ENCODE results near the gene RPL5. TPM values are rescaled to one million over a fixed set of nuclear protein-coding genes. Genes with fewer than 3 reads are reported as not detected.

RPL5 gene
- total RNA-seq, 2 donors from 2014 or later, result 792 to 927 TPM

DNA sequence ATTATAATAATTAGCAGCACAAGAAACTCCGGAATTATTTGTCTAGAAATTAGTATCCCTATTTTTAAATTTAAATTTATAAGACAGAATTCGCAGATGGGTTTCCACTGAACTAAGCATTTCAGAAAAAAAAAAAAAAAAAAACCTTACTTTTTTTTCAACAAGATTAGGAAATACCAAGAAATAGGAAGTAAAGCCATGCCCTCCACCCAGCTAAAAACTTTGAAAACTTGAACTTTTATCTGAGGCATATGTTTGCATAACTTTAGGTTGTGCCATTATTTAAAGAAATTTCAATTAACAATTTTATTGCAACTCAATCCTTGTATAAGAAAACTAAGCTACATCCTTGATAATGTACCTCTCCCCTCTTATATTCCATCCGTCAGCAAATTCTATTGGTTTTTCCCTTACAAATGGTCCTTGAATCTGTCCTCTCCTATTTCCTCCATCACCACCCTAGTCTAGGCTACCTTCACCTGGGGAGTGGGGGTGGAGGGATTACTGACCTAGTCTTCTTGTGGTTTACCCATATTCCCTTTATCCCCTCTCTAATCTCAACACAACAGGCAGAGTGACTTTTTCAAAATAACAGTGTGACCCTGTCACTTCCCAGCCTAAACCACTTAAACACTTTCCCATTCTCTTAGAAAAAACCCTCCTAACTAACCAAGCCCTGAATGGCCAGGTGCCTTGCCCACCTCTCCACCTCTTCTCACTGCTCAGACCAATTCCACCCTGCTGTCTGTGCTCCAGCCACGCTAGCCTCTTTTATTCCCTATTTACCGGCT is 45.5 kb upstream of the RPL5 start:
- no peak for ATAC-seq (ENCODE audit: insufficient number of reproducible peaks, low FRiP score, low read depth)
- Histone ChIP-seq H3K27me3 (replicated peaks; ENCODE audit: insufficient read depth) (no peaks in the 10 kb centered on the region), H3K4me3 (peak overlapping the region; percentile 89), H3K27ac (peak overlapping the region; percentile 98 to 99), H3K9me3 (no peaks in the 10 kb centered on the region), H3K36me3 (no peaks in the 10 kb centered on the region), H3K4me1 (ENCODE audit: control insufficient read depth in 1 of 2, low read depth in 2 of 2) (peaks cover 8 to 15% of the 10 kb centered on the region in 2 donors)
- TF ChIP-seq CTCF (IDR thresholded peaks at IDR 0.05), result no peak
- no peak for DNase-seq (ENCODE audit: low spot score)

DNA sequence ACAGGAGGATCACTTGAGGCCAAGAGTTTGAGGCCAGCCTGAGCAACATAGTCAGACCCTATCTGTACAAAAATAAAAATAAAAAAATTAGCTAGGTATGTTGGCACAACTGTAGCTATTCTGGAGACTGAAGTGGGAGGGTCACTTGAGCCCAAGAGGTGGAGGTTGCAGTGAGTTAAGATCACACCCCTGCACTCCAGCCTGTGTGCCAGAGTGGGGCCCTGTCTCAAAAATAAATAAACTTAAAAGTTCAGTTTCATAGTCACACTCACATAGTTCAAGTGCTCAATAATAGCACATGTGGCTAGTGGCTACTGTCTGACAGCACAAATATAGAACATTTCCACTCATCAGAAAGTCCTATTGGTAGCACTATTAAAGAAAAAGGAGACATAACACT is 41.8 kb upstream of the RPL5 start:
- H3K4me1 ChIP-seq (ENCODE audit: control insufficient read depth in 1 of 2, low read depth in 2 of 2), result no peaks in the 10 kb centered on the region
- H3K27me3 ChIP-seq (replicated peaks; ENCODE audit: insufficient read depth), result no peaks in the 10 kb centered on the region
- no peak for DNase-seq (ENCODE audit: low spot score)
- ATAC-seq (ENCODE audit: insufficient number of reproducible peaks, low FRiP score, low read depth), result no peak
- no peaks in the 10 kb centered on the region for H3K9me3 ChIP-seq
- H3K36me3 ChIP-seq, result no peaks in the 10 kb centered on the region
- no peak overlapping the region for H3K4me3 ChIP-seq
- no peak for TF ChIP-seq CTCF (IDR thresholded peaks at IDR 0.05)
- H3K27ac ChIP-seq, result no peak overlapping the region

GRCh38 chr1:92790867-92791266 is 41.0 kb upstream of the RPL5 start:
- H3K4me1 ChIP-seq (ENCODE audit: control insufficient read depth in 1 of 2, low read depth in 2 of 2), result peaks cover 0 to 4% of the 10 kb centered on the region in 2 donors
- H3K36me3 ChIP-seq, result no peaks in the 10 kb centered on the region
- ATAC-seq (ENCODE audit: insufficient number of reproducible peaks, low FRiP score, low read depth), result no peak
- H3K27me3 ChIP-seq (replicated peaks; ENCODE audit: insufficient read depth), result no peaks in the 10 kb centered on the region
- H3K27ac ChIP-seq, result no peak overlapping the region
- no peak for TF ChIP-seq CTCF (IDR thresholded peaks at IDR 0.05)
- H3K9me3 ChIP-seq, result no peaks in the 10 kb centered on the region
- no peak for DNase-seq (ENCODE audit: low spot score)
- H3K4me3 ChIP-seq, result no peak overlapping the region

DNA sequence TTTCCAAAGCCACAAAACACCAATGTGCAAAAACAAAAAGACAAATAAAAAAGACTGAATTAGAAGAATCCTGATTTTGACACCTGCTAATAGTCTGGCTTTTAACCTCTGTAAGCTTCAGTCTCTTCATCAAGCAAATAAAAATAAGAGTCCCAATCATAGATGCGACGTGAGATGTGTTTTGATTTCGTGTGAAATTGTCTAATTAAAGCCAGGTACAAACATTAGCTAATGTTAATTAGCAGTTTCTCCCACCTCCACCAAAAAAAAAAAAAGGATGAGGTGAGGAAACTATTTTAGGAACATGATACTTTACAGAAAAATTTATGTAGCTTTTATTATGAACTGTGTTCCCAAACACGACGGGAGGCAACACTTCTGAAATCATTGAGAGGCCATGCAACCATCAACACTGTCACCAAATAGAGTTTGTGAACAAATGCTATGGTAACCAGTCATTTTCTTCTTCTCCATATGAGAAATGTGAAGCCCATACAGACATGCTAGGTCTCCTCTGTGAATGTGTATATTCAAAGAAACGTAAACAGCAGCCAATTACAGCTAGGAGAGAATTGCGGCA is 40.3 kb upstream of the RPL5 start:
- Histone ChIP-seq H3K36me3 (no peaks in the 10 kb centered on the region), H3K27ac (no peak overlapping the region), H3K27me3 (replicated peaks; ENCODE audit: insufficient read depth) (no peaks in the 10 kb centered on the region), H3K9me3 (no peaks in the 10 kb centered on the region), H3K4me3 (no peak overlapping the region), H3K4me1 (ENCODE audit: control insufficient read depth in 1 of 2, low read depth in 2 of 2) (peaks cover 0 to 4% of the 10 kb centered on the region in 2 donors)
- ATAC-seq (ENCODE audit: insufficient number of reproducible peaks, low FRiP score, low read depth), result no peak
- TF ChIP-seq CTCF (IDR thresholded peaks at IDR 0.05), result no peak
- no peak for DNase-seq (ENCODE audit: low spot score)

- Histone ChIP-seq H3K36me3 (no peaks in the 10 kb centered on the region), H3K4me3 (no peak overlapping the region), H3K27me3 (replicated peaks; ENCODE audit: insufficient read depth) (no peaks in the 10 kb centered on the region), H3K27ac (no peak overlapping the region), H3K4me1 (ENCODE audit: control insufficient read depth in 1 of 2, low read depth in 2 of 2) (peaks cover 0 to 4% of the 10 kb centered on the region in 2 donors), H3K9me3 (no peaks in the 10 kb centered on the region)
- no peak for TF ChIP-seq CTCF (IDR thresholded peaks at IDR 0.05)
- ATAC-seq (ENCODE audit: insufficient number of reproducible peaks, low FRiP score, low read depth) (no peak), DNase-seq (ENCODE audit: low spot score) (no peak)
Observed at GRCh38 chr1:92792340-92792782, 39.5 kb upstream of the RPL5 start.

All from thoracic aorta (tissue), 2 donors.